GM11168 (cell line): ENCODE results near the gene ATP4A.

ENCODE experiments used
- in situ Hi-C: fragments of 300-500 bp; cut with MboI; formaldehyde crosslinking; loops from one replicate; pipeline ENCODE4 v1.12.0; 2022; ENCODE audit warnings: low sequenced_read_pairs; ENCODE audit not compliant: unreplicated experiment

Gene ATP4A

DNA sequence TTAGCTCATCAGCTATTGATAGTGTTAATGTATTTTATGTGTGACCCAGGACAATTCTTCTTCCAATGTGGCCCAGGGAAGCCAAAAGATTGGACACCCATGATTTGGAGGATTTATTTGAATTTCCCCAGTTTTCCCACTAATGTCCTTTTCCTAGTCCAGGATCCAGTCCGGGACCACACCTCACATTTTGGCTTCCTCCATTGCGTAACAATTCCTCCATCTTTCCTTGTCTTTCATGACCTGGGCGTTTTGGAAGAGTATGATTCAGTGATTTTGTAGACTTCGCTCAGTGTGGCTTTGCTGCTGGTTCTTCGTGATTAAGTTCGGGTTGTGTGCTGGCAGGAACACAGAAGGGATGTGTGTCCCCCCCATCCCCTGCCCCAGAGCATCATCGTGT, 3.3 kb upstream of the ATP4A start:
- in situ Hi-C loops: no loop called here

DNA sequence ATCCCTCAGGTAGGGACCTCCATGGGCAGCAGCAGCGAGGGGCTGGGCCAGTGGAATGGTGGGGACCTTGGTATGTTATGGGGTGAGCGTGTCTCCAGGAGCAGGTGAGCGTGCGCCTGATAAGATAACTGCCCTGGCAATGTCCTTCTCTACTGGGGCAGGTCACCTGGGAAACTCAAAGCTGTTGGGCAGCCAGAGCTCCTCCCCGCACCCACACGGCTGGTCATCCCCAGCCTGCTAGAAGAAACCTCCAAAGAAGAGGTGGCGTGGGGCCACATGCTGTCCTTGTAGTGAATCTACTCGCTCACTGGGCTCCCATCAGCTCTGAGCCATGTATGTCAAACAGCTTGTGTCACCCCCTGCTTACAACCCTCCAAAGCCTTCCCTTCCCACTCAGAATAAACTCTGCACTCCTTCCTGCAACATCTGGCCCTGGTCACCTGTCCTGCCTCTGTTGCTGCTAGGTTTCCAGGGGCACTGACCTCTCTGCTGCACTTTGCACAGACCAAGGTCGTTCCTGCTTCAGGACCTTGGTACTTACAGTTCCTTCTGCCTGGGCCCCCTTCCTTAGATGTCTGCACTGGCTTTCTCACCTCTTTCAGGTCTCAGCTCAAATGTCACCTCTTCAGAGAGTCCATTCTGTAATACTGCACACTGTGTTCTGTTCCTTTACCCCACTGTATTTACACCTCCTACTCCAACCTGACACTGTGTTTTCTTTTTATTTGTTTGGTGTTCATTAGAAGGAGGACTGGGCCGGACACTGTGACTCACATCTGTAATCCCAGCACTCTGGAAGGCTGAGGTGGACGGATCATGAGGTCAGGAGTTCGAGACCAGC, 1.8 kb upstream of the ATP4A start:
- in situ Hi-C loops: no loop called here

DNA sequence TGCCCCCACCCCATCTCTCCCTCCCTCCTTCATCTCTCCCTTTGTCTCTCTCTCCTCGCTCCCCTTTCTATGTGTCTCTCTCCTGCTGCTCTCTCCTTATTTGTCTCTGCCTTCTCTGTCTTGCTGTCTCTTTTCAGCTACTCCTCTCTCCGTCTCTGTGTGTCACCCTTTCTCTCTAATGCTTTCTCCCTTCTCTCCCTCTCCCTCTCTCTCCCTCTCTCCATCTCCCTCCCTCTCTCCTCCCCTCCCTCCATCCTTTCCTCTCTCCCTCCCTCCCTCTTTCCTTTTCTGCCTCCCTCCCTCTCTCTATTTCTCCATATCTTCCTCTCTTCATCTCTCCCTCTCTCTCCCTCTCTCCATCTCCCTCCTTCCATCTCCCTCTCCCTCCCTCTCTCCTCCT, 682 bp downstream of the ATP4A start:
- in situ Hi-C loops: no loop called here

DNA sequence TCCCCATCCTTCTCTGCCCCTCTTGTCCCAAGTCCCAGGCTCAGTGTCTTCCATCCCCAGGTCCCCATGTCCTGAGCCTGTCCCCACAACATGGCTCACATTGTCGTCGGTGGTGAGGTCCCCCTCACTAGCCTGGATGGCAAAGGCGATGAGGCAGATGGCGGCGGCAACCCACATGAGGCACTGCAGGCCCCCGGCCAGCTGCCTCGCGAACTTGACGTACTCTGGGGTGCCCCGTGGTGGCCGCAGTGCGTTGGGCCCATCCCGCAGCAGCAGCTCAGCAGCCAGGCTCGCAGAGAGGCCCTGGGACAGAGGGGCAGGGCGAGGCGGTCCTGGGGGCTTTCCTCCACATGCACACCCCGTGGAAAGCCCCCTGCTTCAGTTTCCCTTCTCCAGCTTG, 1.1 kb downstream of the ATP4A start:
- in situ Hi-C loops: no loop called here

DNA sequence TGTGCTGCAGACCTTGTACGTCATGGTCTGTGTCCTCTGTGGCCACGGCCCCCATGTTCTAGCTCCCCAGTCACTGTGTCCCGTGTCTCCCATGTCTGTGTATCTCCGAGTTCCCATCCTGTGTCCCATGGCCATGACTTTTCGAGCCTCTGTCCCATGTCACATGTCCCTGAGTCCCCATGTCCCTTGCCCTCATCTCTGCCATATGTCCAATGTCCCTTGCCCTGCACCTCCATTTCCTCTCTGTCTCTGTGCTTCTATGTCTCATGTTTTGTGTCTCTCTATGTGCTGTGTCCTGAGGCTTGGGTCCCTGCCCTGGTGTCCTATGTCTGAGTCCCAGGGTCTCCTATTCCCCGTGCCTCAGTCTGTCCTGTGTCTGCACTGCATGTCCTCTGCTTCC, 2.0 kb downstream of the ATP4A start:
- in situ Hi-C loops: no loop called here

DNA sequence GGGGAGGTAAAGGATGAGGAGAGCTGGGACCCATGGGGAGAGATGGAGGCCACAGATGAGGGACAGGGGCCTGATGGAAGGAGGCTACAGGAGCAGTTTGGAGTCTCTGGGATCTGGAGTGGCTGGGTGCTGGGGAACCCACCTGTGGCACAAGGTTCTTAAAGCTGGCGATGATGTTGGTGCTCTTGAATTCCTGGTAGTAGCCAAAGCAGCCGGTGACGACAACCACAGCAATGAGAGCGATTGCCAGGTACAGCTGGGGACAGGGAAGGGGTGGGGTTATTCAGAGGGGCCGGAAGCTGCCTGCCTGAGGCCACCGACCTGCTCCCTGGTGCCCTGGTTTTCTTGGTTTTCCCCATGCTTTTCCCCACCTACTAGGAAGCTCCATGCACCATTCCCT, 2.8 kb downstream of the ATP4A start:
- in situ Hi-C loops: no loop called here

DNA sequence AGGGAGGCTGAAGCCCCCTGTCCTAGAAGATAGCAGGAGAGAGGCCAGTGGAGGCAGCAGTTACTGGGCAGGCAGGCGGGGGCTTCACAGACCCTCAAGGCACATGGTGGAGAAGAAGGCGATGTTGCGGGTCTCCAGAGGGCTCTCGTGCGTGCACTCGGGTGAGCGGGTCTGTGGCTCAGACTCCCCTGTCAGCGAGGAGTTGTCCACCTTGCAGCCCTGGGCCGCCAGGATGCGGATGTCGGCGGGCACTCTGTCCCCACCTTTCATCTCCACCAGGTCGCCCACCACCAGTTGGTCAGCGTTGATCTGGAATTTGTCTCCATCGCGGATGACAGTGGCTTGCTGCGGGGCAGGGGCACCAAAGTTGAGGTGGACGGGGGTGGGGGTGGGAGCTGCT, 3.2 kb downstream of the ATP4A start:
- in situ Hi-C loops: no loop called here

DNA sequence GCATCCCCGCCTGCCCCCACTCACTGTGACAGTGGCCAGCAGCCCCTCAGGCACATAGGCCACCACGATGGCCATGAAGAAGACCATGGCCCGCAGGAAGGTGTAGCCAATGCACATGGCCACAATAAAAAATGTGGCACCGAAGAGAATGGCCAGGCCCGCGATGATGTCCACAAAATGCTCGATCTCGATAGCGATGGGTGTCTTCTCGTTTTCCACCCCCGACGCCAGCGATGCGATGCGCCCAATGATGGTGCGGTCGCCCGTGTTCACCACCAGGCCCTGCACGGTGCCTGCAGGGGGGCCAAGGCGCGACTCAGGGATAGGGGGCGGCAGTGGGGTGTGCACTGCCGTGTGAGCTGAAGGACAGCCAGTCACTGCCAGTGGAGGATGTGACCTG, 3.7 kb downstream of the ATP4A start:
- in situ Hi-C loops: no loop called here

DNA sequence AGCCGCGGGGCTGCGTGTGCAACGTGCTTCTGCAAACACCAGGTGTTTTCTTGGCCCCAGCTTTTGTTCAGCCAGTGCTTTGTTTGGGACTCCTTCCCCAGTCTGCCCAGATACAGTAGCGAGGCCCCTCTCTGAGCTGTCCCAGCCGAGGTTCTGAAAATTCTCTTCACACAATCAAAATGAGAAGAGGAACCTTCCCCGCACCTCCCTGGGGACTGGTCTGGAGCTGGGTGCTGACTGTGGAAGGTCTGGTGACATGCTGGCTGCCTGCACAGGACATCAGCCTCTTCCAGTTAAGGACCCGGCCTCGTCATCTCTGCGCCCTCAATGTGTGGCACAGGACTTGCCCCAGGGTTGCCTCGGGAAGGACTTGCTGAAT, 4.2 kb downstream of the ATP4A start:
- in situ Hi-C loops: no loop called here

DNA sequence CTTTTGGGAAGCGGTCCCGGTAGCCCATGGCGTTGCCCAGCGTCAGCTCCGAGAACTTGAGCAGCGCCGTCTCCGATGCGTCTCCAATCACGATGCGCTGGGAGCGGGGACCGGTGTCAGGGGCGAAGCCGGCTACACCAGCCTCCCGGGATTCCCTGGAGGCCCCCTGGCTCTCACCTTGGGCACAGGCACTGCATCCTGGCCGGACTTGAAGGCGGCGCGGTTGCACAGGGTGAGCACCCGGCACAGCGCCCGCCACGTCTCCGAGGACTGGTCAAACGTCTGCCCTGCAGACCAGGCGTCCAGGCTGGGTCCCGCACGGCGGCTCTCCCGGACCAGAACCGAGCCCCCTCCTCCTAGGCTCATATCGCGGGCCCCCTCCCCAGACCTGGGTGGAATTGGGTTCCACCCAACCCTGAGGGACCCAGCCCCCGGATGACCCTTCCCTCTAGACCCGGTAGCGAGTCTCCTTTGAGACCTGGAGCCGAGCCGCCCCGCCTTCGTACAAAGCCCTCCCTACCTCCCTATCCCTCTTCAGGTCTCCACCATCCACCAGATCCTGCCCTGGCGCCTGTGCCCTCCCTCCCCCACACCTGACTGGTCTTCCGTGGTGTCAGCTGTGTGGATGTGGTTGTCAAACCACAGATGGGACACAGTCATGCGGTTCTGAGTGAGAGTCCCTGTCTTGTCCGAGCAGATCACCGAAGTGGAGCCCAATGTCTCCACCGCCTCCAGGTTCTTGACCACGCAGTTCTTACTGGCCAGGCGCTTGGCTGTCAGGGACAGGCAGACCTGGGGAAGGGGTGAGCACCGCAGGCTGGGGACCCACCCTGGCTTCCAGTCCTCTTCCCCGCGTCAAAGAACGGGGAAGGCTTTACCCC, 4.8 kb downstream of the ATP4A start:
- in situ Hi-C loops: no loop called here

DNA sequence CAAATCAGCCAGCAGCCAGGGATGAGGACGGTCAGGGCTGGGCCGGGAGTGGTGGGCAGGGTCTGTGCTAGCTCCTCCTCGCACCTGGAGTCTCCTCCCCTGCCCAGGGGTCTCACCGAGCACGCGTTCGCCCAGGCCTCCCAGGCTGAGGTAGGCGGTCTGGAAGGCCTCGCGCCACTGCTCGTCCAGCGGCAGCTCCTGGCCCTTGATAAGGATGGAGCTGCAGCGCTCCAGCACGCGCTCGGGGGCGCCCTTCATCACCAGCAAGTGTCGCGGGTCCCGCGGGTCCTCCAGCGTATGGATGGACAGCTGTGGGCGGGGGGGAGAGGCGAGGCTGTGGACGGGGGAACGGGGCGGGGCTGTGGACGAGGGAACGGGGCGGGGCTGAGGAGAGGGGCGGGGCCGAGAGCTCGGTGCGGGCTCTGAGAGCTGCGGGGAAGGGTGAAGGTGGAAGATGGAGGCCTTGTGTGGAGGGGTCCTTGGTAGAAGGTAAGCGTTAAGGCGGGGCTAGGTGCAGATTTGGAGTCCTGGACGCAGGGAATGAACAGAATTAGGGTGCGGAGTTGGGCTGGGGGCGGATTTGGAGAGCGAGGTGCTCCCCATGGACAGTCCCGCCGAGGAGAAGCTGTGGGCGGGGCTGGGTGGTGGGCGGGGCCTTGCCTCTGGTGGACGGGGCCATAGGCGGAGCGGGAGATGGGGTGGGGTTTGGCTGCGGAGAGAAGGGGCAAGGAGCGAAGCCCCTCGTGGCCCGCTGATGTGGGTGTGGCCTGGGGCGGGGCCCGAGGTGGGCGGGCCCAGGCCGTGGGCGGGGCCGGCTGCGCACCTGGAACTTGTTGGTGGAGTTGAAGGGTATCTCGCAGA, 5.7 kb downstream of the ATP4A start:
- in situ Hi-C loops: no loop called here

DNA sequence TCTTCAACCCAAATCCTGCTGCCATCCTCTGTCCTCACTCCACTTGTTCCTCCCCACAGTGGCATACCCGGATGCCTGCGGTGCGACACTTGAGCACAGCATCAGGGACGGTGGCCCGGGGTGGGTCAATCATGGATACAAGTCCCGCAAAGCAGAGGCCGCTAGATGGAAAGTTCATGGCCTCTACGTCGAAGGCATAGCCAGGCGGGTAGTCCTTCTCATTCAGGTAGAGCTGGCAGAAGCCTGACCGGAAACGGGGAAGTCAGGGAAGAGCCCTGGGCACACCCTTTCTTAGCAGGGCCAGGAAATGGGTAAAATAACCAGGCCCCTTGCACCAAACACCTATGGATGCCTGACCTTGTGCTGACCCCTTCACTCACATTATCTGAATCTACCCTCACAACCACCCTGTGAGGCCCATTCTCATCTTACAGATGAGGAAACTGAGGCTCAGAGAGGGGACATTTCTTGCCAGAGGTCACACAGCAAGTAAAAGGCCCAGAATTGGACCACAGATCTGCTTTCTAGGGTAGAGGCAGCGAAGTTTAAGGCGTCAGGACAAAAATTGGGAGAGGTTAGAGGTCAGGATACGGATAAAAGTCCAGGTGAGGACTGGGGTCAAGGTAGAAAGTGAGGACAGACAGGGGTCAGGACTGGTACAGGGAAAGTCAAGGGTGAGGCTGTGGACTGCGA, 6.5 kb downstream of the ATP4A start:
- in situ Hi-C loops: no loop called here

DNA sequence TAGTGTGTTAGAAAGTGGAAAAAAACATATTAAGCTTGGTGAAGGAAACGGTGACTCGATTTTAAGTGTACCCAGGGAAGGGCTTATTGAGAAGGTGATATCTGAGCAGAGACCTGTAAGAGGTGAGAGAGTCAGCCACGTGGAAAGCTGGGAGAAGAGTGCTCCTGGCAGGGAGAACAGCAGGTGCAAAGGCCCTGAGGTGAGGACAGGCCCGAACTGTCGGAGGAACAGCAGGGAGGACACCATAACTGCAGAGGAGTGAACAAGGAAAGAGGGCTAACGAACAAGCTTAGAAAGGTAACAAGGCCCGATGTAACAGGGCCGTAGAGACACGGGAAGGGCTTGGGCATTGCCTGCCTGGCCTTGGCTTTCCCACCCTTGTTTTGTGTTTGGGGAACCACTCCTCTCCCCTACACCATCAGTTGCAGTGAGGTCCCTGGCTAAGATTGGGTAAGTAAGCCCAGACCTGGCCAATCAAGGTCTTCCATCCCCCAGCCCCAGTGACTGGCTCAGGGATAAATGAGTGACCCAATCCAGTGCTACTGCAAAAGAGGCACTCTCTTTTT, 7.3 kb downstream of the ATP4A start:
- in situ Hi-C loops: no loop called here

DNA sequence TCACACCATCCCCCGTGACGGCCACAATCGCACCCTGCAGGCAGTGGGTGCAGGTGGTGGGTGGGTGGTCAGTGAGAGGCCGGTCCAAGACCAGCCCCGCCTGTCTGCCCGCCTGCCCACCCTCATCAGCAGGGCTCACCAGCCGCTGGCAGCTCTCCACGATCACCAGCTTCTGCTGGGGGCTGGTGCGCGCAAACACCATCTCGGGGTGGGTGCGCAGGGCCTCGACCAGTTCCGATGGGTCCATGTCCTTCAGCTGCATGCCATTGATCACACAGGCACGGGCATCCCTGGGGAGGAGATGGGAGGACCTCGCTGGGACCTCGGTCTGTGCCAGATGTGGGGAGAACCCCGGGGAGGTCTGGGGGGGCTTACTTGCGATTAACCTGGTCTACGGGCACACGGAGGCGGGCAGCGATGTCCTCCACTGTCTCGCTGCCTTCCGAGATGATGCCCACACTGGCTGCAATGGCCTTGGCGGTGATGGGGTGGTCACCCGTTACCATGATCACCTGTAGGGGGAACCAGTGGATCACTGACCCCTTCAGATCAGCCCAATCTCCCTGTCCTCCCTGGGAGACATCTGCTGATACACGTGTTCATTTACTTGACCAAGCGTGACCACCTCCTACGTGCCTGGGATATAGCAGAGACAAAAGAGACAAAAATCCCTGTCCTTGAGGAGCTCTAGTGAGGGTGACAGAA, 8.0 kb downstream of the ATP4A start:
- in situ Hi-C loops: no loop called here

DNA sequence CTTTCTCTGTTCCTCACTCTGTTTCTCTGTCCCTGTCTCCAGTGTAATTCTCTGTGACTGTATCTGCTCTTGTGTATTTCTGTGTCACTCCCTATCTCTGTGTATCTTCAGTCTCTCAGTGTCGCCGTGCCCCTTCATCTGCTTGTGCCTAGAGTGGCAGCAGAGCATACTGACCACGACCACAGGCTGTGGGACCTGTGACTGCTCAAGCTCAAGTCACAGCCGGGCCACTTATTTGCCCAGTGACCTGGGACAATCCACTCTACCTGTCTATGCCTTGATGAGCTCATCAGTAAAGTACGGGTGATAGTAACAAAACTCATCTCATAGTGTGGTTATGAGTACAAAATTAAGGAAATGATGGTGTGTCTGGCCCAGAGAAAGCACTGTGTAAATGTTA, 9.4 kb downstream of the ATP4A start:
- in situ Hi-C loops: no loop called here

DNA sequence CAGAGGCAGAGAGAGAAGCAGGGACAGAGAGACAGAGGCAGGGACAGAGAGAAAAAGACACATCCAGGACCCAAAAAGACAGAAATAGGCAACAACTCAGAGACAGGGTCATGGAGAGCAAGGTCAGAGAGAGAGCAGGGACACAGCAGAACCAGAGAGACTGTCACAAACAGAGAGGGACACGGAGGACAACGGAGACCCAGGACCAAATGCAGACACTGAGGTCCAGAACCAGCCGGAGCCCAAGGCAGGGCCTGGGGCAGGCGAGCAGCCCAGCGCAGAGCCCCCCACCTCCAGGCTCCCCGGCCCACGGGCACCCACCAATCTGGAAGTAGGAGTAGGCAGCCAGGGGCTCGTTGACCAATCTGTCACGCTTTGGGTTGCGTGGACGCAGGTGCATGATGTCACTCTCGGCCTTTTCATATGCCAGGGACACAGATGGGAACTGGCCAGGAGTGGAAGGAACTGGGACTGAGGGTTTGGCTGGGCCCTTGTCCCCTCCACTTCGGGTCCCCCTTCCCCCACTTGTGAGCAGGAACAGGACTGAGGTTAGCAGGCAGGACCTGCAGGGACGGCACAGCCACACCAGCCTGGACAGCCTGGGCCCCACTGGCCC, 10.0 kb downstream of the ATP4A start:
- in situ Hi-C loops: no loop called here

DNA sequence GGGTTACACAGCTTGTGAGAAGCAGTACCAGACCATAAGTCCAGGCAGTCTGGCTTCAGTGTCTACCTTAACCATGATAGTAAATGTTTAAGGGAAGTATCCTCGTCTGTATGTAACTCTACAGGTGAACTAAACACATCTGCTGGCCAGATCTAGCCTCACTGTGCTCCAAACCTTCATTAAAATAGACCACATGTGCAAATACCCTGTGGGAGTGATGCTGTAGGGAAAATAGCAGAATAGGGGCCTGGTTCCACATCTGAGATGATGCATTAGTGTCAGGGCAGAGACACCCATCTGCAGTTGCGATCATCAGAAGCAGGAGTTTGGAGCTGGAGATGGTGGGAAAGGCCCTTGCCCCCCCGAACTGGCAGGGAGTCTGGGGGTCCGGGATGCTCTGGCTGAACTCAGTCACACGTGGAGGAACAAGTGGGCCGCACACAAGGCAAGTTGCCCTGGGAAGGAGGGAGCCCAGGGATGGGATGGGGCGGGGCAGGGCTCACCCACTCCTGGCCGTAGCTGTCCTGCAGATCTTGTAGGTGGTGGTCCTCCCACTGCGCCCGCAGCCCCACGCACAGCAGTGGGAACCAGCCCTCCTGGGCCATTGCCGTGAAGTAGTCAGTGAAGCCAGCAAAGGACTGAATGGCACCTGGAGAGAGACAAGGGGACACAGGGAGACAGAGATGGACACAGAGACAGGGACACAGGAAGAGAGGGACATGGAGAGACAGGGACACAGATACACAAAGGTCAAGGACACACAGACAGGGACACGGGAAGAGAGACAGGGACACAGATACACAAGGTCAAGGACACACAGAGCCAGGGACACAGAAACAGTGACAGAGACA, 10.7 kb downstream of the ATP4A start:
- in situ Hi-C loops: no loop called here
